ENCODE data around the gene KIF5A.
A peak's percentile ranks its signal among the peaks of the same experiment; 100 is the strongest.

The KIF5A gene

DNA sequence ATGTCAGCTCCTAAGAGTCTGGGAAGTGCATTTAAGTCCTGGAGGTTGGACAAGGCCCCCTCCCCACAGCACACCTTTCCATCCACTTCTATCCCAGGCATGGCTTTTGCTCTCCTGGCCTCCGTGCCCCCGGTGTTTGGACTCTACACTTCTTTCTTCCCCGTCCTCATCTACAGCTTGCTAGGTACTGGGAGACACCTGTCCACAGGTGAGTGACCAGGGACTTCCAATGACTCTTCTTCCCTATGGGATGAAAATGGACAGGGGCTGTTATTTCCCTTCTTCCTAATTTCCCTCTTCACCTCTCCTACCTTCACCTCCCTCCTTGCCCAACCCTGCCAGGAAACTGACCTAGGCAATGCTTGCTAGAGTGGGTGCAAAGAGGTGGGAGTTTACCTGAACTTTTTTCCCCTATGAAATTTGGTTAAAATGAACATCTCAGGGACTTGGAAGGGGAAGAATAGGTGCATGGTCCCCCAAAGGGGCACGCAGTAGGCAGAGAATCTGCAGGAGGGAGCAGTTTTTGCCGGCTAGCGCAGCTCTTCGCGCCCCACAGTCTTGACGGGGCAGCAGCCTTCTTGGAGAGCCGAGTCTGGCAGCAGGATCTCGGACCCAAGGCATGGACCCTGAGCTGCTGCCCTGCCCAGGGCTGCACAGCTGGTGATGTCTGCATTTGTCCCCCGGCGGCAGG is 70.5 kb downstream of the KIF5A start:
- DNase-seq (ENCODE audit: low spot score): no peak

- DNase-seq (ENCODE audit: low spot score): no peak
These were observed 71.2 kb downstream of the KIF5A start for GRCh38 chr12:57620936-57621496.

GRCh38 chr12:57621497-57622292 is 71.9 kb downstream of the KIF5A start:
- DNase-seq (ENCODE audit: low spot score): no peak

- DNase-seq (ENCODE audit: low spot score): no peak
These were observed 72.7 kb downstream of the KIF5A start for GRCh38 chr12:57622293-57623245.

GRCh38 chr12:57623385-57623784 is 73.5 kb downstream of the KIF5A start:
- no peak for DNase-seq (ENCODE audit: low spot score)

DNA sequence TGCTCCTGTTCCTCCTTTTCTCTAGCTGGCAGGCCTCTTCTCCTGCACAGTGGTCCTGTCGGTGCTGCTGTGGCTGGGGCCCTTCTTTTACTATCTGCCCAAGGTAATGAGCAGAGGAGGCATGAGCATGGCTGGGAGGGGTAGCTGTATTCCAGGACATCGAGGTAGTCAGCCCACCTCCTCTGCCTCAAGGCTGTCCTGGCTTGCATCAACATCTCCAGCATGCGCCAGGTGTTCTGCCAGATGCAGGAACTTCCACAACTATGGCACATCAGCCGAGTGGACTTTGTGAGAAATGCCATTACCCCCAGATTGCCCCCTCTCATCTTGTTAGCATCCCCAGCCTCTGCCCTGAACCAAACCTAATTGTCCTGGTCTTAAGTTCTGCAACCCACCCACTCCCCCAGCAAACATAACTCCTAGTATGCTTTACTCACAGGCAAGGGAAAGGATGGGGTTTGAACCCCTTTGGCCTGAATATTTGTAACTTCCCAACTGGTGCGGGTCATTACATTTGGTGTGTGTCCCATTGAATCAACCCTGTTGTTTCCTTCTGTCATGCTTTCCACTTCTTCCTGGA is 74.1 kb downstream of the KIF5A start:
- DNase-seq (ENCODE audit: low spot score): no peak

GRCh38 chr12:57624441-57625220 is 74.8 kb downstream of the KIF5A start:
- no peak for DNase-seq (ENCODE audit: low spot score)

GRCh38 chr12:57625261-57626032 is 75.6 kb downstream of the KIF5A start:
- DNase-seq (ENCODE audit: low spot score): no peak

DNA sequence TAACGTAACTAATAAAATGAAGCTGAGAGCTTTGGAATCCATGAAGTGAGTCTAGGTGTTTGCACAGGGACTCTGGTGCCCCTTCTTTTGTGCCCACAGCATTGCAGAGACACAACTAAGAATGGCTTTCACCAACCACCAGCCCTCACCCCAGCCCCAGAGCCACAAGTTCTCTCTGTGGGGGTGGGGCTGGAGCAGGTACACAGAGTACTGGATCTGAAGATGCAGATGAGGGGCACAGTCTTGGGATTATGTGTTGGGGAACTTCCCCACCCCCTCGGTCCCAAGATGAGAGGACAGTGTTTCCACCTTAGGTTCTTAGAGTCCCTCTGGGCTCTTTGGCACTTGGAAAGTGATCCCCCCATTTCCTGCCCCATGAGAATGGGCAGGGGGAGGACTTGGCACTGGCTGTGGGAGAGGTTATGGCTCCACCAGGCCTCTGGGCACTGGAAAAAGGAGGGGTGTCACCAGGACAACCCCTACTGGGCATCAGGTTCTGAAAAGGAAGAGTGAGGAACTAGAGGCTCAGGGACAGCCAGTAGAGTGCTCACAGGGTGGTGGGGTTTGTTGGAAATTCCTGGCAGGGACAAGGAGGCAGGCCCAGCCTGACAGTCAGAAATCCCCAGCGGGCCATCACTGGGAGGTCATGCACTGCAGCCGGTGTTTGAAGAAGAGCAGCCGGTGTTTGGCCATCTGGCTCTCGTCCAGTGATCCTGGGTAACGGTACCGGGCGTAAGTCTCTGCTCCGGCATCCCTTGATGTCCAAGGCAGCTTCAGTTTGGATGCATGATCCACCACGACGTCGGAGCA is 76.5 kb downstream of the KIF5A start:
- no peak for DNase-seq (ENCODE audit: low spot score)

- DNase-seq (ENCODE audit: low spot score): no peak
These were observed 77.1 kb downstream of the KIF5A start for GRCh38 chr12:57626921-57627445.

GRCh38 chr12:57627501-57628279 is 77.8 kb downstream of the KIF5A start:
- peak; percentile 13 for DNase-seq (ENCODE audit: low spot score)

DNA sequence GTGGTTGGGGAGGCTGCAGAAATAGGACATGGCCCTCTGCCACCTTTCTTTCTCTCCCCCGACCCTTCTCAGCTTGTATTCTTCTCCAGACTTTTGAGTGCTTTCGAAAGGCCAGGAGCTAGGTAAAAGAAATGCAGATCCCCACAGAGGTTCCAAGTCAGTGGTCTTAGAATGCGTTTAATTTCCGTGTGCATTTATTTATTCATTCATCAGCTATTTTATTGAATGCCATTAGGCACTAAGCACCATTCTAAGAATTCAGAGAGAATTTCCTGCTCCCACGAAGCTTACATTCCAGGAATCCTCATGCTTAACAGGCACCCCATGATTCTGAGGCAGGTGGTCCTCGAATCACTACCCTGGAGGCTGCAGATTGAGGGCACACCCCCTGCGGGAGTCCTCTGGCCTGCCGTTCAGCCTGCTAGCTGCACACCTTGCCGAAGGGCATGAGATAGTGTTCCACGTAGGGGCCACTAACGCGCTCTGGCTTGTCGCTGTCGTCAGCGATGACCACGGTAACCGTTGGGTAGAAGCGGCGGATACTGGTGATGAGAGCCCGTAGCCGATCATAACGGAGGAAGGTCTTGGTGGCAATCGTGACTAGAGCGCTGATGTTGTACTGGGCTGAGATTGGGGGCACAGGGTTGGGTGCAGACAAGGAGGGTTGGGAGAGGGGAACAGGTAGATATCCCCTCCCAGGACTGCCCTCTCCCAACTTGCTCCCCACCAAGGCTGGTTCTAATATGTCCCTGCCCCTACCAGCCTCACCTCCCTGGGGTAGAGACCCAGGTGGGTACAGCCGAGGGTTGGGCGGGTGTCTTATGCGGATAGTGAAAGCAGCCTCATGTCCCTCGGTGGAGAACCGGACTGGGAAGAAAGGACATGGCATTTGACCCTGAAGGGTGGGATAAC is 78.7 kb downstream of the KIF5A start:
- DNase-seq (ENCODE audit: low spot score): no peak

- DNase-seq (ENCODE audit: low spot score): no peak
These were observed 80.1 kb downstream of the KIF5A start for GRCh38 chr12:57629897-57630471.

DNA sequence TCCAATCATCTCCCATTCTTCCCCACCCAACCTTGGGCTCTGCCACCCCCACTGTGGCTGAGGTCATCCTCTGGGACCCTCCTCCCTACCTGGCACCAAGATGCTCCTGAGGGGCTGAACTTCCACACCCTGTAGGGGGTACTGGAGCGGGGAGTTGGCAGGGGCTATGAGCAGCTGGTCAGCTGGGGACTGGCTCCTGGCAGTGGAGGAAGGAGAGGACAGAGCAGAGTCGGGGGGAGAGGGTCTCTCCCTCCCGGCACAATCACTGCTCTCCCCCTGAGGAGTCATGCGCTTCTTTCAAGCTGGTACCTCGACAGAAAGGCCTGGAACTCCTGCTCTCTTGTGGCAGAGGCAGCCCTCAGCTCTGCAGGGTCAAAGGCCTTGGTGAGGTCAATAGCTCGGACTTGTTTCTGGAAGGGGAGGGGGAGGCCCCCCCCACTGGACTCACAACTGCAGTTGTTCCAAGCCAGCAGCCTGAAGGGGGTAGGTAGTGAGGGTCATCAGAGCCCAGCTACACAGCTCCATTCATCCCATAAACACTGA is 81.1 kb downstream of the KIF5A start:
- no peak for DNase-seq (ENCODE audit: low spot score)

- no peak for DNase-seq (ENCODE audit: low spot score)
These were observed 81.8 kb downstream of the KIF5A start for GRCh38 chr12:57631566-57632072.

Measured in RKO (cell line).